Bronchial epithelial cell (primary cell): ENCODE measurements around the gene CHST9. TPM values are rescaled to one million over a fixed set of nuclear protein-coding genes. Genes with fewer than 3 reads are reported as not detected.
A peak's percentile ranks its signal among the peaks of the same experiment; 100 is the strongest.

ENCODE experiments used
- DNase-seq: peaks from one replicate; pipeline ENCODE4 v3.0.0-alpha.2; 2010; ENCODE audit warnings: low read depth
- FAIRE-seq: peaks from 2 replicates; lab custom pipeline; 2011; peaks lifted over from hg19 to GRCh38; lab: Jason Lieb, UNC
- H3K27me3 ChIP-seq: 2 replicates; pipeline ENCODE4 v1.5.1; 2011; ENCODE audit warnings: low read length; ENCODE audit not compliant: control insufficient read depth, insufficient read depth
- H3K36me3 ChIP-seq: 2 replicates; pipeline ENCODE4 v1.5.1; 2011; ENCODE audit warnings: low read length; ENCODE audit not compliant: control insufficient read depth, insufficient read depth
- H3K4me3 ChIP-seq: 2 replicates; pipeline ENCODE4 v1.5.1; 2011; ENCODE audit warnings: mild to moderate bottlenecking, low read depth, low read length, control low read depth
- total RNA-seq: library from RNA; depleted of rRNA; stranded (reverse); fragments of >200 nt; gene quantifications from 2 replicates; pipeline ENCODE4 v1.2.1, GENCODE V29; 2014
- TF ChIP-seq, protein P1 (sequence below): IDR thresholded peaks from 2 replicates; pipeline ENCODE4 v1.5.1; 2011; ENCODE audit warnings: mild to moderate bottlenecking, moderate library complexity, low read length, control low read depth, inconsistent platforms; ENCODE audit not compliant: insufficient read depth, severe bottlenecking

CHST9 gene
- total RNA-seq, 1 donor from 2014 or later, result 0.26 TPM

DNA sequence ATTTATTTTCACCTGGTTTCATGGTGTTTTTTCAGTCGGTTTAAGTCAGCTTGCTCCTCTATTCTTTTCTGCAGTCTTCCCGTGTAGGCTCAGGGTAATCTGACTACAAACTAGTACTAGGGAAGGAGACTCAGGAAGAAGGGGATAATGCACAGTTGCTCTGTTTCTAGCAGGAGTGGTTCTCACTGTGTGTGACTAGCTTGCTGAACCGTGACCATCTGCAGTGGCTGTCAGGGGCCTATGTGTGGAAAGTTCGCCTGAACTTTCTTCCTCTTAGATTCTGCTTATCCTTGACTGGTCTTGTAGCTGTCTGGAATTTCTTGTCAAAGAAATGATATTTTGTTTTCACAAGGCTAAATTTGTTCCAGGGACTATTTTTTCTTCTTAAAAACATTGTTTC is 273.3 kb downstream of the CHST9 start:
- no peaks in the 10 kb centered on the region for H3K36me3 ChIP-seq
- FAIRE-seq (no peak), DNase-seq (no peak)
- TF ChIP-seq, protein P1, sequence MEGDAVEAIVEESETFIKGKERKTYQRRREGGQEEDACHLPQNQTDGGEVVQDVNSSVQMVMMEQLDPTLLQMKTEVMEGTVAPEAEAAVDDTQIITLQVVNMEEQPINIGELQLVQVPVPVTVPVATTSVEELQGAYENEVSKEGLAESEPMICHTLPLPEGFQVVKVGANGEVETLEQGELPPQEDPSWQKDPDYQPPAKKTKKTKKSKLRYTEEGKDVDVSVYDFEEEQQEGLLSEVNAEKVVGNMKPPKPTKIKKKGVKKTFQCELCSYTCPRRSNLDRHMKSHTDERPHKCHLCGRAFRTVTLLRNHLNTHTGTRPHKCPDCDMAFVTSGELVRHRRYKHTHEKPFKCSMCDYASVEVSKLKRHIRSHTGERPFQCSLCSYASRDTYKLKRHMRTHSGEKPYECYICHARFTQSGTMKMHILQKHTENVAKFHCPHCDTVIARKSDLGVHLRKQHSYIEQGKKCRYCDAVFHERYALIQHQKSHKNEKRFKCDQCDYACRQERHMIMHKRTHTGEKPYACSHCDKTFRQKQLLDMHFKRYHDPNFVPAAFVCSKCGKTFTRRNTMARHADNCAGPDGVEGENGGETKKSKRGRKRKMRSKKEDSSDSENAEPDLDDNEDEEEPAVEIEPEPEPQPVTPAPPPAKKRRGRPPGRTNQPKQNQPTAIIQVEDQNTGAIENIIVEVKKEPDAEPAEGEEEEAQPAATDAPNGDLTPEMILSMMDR, result no peak
- H3K27me3 ChIP-seq, result no peaks in the 10 kb centered on the region
- no peak overlapping the region for H3K4me3 ChIP-seq

DNA sequence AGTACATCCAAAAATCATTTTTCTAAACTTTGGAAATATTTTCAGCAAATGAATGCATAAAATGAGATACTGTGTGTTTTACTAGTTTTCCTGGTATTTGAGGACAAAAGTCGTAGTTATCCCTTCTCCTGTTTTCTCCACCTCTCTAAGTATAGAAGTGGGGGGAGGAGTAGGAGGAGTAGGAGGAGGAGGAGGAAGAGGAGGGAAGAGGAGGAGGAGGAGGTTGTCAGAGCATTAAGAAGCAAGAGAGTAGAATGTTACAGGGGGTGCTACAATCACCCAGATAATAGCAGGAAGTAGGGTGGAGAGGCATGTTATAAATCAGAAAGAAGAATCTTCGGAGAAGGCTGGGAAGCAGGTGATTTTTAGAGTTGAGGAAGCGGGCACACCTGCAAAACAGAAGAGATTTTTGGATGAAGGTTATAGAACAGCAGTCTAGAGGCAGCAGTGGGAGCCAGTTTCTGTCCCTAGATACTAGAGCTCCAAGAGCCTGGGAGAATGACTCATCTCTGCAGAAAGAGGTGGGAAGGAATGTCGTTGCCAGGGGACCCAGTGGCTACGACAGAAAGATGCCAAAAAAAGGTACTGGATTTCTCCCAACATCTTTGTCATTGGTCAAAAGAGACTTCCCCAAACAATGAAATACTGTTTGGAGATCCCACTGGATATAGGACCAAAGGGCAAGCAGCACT is 275.4 kb downstream of the CHST9 start:
- TF ChIP-seq, protein P1, result no peak
- DNase-seq, result peak; percentile 17
- Histone ChIP-seq H3K27me3 (no peaks in the 10 kb centered on the region), H3K36me3 (no peaks in the 10 kb centered on the region), H3K4me3 (no peak overlapping the region)
- FAIRE-seq, result no peak

DNA sequence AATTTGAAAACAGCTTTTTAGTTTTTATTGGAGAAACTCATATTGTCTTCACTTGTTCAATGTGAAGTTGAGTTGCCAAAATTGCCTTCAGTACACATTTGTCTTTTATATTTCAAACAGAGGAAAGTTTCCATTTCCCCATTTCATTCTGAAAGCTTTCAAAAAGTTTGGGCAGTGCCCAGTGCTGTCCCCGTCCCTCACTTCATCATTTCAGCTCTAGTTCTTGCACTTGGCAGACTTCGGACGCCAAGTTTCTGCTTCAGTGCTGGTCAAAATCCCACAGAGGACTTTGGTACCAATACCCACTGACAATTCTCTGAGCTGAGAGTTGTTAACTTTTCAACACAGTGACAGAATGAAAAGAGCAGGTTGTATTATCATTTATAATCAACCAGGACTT is 276.2 kb downstream of the CHST9 start:
- FAIRE-seq (no peak), DNase-seq (no peak)
- no peaks in the 10 kb centered on the region for H3K36me3 ChIP-seq
- no peak overlapping the region for H3K4me3 ChIP-seq
- no peaks in the 10 kb centered on the region for H3K27me3 ChIP-seq
- TF ChIP-seq, protein P1, result no peak

DNA sequence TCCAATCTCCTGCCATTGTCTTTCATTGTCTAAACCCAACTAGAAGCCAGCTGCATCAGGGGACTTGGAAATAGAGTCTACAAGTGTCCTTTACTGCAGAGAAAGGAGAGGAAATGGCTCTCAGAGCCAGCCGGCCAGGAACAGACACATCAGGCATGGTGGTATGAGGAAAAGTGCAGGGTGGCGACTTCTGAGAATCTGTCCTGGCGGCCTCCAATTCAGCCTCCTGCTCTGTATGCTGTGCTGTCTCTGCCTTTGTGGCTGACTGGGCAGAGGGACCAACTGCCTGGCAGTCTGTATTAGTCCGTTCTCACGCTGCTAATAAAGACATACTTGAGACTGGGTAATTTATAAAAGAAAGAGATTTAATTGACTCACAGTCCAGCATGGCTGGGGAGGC is 282.8 kb downstream of the CHST9 start:
- Histone ChIP-seq H3K27me3 (no peaks in the 10 kb centered on the region), H3K4me3 (no peak overlapping the region), H3K36me3 (no peaks in the 10 kb centered on the region)
- DNase-seq (no peak), FAIRE-seq (no peak)
- TF ChIP-seq, protein P1, result no peak

DNA sequence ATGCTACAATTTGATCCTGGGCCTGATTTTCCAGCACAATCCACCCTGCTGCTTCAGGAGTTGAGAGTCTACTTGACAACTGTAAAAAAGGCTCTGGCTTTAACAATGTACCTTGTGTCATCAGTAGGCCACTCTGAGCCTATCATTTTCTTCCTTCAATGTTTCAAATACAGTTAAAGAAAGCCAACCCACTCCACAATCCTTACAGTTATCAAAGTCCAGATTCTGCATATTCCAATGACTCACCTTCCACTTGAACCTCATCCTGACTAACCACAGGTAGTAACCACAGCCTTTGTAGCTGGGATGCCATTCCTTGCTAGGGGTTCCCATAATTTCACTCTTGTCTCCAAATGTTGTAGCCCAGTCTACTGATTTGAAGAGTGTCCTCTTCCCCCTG is 284.1 kb downstream of the CHST9 start:
- FAIRE-seq, result no peak
- DNase-seq, result peak; percentile 15
- TF ChIP-seq, protein P1, result no peak
- Histone ChIP-seq H3K36me3 (no peaks in the 10 kb centered on the region), H3K27me3 (no peaks in the 10 kb centered on the region), H3K4me3 (no peak overlapping the region)

DNA sequence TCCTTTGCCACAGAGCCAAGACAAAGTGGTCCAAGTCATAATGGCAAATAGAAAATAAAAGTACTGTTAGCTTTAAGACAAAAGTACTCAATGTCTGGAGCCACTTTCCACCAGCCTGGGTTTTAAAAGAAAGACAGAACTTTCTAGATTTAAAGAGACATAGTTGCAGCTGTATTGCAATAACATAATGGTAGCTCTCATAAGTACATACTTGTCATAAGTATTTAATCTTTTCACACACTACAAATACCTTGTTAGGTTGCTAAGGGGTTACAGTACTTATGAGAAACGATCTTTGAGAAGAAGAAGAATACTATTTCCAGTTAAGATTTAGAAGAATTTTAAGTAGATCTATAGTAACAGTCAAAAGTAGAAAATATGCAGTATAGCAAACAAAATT is 290.7 kb downstream of the CHST9 start:
- DNase-seq (no peak), FAIRE-seq (no peak)
- TF ChIP-seq, protein P1, result no peak
- Histone ChIP-seq H3K36me3 (no peaks in the 10 kb centered on the region), H3K4me3 (no peak overlapping the region), H3K27me3 (no peaks in the 10 kb centered on the region)
